HG02884 (cell line): ENCODE data around the gene DLGAP4.

Experiments
- ATAC-seq: cut with Tn5 transposase; IDR thresholded peaks from one replicate; pipeline ENCODE4 v1.9.1; 2021; ENCODE audit warnings: mild to moderate bottlenecking, moderate library complexity; ENCODE audit not compliant: unreplicated experiment

The DLGAP4 gene, protein sequence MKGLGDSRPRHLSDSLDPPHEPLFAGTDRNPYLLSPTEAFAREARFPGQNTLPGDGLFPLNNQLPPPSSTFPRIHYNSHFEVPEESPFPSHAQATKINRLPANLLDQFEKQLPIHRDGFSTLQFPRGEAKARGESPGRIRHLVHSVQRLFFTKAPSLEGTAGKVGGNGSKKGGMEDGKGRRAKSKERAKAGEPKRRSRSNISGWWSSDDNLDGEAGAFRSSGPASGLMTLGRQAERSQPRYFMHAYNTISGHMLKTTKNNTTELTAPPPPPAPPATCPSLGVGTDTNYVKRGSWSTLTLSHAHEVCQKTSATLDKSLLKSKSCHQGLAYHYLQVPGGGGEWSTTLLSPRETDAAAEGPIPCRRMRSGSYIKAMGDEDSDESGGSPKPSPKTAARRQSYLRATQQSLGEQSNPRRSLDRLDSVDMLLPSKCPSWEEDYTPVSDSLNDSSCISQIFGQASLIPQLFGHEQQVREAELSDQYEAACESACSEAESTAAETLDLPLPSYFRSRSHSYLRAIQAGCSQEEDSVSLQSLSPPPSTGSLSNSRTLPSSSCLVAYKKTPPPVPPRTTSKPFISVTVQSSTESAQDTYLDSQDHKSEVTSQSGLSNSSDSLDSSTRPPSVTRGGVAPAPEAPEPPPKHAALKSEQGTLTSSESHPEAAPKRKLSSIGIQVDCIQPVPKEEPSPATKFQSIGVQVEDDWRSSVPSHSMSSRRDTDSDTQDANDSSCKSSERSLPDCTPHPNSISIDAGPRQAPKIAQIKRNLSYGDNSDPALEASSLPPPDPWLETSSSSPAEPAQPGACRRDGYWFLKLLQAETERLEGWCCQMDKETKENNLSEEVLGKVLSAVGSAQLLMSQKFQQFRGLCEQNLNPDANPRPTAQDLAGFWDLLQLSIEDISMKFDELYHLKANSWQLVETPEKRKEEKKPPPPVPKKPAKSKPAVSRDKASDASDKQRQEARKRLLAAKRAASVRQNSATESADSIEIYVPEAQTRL

DNA sequence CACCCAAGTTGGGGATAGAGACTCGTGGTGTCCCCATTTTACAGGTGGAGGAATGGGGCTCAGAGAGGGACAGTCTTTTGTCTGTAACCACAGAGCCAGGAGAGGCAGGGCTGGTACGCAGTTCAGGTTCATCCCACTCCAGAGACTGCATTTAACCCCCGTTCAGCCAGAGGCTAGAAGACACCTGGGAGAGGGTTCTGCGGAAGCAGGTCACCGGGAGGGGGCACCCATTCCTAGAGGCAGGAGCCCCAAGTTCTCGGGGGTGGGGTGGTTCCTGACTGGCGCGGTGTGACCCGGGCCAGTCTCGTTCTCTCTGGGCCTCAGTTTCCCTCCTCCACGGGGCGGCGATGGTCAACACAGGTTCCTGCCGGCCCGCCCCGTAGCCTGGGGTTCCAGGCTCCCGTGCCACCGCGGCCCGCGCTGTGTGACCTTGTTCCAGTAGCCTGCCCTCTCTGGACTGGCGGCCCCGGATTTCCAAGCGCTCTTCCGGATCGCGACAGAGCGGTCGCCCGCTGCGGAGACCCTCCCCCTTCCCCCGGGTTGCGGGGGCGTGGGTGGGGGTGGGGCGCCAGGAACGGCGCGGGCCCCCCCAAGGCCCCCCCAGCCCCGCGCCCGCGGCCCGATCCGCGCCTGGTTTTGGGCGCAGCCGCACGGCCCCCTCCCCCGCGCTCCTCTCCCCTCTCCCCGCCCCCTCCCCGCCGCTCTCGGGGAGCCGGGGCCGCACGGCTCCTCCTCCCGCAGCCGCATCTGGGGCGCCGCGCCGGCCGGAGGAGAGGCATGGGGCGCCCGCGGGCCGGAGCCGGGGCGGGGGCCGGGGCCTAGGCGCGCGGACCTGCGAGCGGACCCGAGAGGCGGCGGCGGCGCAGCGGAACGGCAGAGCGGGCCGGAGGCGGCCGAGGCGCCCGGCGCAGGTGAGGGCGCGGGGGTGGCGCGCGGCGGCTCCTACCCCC, at the start of gene DLGAP4:
Gene DLGAP4, plus strand, starts transcription at position 738 of the 950 bp plus-strand sequence. CDS start 125,379 bp downstream, outside the sequence.
- ATAC-seq, result no peak

DNA sequence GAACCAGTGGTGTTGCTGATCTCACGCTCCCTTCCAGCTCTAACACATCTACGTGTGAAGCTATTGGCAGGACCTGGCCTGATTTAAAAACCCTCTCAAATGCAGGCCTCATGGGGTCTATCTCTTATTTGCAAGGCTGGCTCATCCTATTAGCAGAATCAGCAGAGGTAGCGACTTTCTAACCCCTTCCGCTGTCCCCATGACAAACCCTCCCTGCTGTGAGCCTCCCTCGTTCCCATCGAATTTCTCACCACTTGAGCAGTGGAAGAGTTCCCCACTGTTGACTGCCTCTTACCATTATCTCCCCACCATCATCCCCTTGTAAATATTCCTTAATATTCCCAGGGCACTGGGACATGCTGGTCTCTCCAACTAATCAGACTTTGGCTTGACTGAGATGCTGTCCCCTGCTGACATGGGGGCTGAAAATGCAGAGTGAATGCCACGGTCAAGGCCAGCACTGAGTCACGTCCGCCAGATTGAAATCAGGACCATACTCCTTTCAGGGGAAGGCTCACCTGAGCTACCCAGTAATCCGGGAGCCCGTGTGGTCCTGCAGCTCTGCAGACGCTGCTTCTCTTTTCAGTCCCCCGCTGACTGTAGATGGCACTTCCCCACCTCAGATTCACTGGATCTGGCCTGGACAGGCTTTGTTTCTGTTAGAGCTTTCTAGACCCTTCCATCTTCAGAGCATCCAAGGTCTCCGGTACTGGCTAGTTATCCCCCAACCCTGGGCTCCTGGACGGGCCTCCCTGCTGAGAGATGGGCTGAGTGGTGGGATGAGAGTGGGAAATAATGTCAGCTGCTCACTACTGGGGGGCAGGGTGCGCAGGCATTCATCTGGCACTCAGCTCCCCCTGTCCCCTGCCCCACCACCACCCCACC, 46.7 kb upstream of the DLGAP4 start:
- no peak for ATAC-seq

DNA sequence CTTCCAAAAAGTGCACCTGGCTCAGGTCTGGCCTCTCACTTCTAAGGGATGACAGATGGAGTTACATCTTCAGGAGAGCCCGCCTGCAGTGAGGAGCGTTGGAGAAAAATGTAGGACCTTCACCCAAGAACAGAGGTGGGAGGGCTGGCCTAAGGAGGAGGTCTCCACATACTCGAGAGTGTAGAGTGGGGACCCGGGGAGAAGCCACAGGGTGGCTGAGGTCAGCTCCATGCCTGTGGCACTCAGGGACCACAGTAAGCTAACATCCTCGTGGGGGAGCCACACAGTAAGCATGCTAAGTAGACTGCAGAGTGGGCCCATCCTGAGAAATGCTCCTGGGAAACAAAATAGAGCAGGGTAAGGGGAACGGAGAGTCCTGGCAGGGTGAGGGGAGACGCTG, 45.8 kb upstream of the DLGAP4 start:
- ATAC-seq, result no peak

DNA sequence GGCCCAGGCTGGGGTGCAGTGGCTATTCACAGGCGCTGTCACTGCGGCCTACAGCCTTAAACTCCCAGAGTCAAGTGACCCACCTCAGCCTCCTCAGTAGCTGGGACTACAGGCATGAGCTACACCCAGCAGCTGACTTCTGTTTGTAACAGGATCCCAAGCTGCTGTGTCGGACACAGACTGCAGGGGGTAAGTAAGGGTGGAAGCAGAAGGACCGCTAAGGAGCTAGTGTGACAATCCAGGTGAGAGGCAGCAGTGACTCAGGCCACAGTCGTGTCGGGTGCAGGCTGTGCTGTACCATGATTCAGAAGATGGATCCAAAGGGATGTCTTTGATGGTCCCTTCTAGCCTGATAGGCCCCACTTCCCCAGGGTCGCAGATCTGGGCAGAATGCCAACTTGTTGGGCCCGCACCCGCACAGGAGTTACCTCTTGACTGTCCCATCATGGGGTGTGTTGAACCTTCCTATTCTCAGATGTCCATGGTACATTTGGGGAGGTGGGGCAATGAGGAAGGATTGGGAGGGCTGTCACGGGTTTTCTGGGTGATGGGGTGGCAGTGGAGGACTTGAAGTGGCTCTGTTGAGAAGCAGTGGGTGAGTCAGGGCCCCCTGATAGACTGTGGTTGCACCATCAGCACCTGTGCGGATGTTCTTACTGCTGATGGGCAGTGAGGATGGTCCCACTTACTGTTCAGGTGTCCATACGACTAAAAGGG, 44.6 kb upstream of the DLGAP4 start:
- ATAC-seq, result no peak

DNA sequence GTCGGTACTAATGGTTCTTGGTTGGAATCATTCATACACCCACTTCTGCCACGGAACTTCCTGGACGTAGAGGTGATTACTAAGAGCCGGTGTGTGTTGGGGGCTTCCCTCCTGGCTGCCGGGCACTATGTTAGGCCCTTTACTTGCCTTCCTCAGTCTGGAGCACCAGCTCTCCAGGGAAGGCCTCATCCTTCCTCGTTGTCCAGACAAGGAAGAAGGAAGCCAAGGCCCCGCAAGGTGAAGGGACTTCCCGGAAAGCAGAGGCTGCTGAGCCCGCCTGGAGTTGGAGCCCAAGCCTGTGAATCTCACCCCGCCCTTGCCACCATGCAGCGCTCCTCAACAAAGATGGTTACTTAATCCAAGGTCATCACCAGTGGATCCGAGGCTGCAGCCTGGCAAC, 43.7 kb upstream of the DLGAP4 start:
- no peak for ATAC-seq

DNA sequence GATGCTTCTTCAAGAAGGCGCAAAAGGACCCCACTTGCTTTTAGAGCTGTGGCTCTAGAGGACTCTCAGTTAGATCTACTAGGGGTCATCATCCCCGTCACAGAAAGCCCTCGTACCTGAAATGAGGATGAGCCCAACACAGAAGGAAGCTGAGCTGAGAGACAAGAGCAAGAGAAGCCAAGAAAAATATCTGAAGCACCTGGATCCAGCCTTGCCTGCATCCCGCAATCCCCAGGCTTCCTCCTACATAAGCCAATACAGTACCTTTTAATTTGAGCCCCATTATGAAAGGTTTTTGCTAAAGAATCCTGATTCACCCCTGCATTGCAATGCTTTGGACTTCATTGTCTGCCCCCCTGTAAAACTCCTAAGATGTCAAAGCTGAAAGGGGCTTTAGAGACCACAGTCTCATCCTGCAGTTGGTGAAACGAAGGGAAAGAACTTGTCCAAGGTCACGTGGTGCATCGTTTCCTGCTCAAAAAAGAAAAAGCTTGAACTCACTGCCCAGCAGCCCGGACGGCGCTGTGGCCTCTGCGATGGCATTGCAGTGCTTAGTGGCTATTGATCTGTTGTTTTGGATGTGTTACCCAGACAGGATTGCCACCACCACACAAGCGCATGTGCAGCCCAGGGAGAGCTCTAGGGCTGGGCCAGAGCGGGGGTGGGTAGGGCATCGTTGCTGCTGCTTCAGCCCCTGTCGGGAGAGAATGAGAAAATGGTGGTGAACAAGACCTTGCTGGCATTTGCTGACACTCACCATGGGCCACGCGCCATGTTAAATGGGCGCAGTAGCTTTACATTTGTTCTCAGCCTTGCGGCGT, 41.5 kb upstream of the DLGAP4 start:
- ATAC-seq, result no peak

DNA sequence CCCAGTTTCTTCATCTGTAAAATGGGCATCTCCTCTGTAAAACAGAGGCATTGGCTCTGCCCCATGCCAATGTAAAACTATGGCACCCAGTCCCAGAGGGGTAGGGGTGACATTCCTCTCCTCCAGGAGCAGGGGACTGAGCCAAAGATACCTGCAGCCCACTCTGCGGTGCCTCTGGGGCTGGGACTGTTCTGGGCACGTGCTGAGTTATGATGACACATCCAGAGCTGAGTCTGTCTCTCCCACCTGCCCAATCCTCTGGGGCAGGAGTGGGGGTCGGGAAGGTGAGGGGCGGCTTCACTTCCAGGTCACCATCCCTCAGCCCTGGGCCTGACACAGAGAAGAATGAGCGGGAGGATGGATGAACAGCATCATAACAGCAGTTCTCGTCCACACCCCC, 40.0 kb upstream of the DLGAP4 start:
- ATAC-seq, result no peak

DNA sequence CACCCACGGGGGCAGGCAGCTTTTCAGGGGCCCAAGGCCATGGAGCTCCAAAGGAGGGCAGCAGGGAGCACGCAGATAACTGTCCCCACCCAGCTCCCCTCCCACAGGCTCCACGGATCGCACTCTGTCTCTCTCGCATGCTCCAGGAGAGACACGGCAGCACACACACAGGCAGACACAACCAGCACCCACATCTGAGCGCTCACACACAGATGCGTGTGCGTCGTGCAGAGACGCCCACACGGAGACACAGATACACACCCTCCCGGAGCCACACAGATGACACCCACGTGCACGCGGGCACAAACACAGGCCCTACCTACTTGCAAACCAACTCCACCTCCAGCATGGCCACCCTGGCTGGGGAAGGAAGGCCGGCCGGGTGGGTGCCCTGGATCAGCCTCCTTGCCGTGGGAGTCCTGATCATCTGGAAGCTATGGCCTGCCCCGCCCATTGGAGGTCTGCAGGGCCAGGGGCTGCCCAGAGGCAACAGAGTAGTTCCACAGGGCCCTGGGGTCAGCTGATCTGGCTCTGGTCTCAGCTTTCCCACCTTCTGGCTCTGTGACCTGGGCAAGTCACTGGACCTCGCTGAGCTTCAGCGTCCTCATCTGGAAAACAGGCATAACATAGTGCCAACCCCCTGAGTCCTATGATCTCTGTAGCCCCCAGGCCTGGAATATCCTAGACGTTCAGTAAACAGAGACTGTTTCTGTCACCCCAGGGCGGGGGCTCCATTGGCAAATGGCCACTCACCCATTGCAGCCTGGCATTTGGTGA, 38.3 kb upstream of the DLGAP4 start:
- ATAC-seq, result no peak

DNA sequence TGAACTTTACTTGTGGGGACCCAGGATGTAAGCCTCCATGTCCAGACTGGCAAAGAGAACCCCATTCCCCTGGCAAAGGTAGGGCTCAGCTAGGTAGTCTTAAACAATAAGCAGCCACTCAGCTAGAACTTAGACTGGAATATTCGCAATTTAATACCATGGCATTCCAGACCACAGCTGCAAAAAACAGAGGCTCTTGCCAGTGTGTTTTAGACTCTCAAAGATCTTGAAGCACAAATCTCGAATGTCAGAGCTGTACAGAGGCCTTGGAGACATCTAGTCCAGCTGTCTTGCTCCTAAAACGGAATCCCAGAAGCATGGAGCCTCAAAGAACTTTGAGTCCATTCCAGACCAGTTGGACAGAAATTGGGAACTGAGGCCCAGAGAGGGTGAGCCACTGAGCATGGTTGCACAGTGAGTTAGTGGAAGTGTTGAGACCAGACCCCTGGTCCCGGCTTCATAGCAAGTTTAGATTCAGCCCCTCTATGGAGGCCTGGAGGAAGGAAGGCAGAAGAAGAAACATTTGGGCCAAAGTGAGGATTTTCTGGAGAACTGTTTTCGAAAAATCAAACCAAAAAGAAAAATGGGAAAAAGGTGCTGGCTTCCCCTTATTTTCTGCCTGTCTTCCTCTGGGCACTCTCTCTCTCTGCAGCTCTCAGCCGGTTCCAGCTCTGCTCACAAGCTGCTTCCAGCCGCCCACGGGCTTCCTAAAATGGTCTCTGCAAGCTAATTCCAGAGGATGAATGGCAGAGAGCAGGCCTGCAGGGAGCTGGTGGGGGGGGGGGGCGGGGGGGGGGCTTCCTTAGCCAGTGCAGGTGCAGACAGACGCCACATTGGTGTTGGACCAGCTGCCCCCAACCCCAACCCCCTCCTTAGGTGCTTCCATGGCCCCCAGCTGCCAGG, 37.4 kb upstream of the DLGAP4 start:
- ATAC-seq, result no peak

DNA sequence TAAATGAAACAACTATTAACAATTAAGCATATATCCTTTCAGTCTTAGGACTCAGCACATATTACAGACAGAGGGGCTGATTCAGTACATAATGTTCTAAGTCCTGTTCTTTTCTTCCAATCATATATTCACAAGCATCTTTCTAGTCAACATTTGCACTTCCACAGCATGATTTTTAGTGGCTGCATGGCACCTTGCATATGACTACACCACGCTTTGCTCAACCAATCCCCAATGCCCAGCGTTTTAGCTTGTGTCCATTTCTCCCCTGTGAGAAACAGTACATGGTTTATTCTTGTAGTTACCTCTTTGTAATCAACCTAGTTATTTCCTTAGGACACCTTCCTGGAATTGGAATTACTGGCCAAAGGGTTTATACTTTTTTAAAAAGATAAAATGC, 36.6 kb upstream of the DLGAP4 start:
- no peak for ATAC-seq

DNA sequence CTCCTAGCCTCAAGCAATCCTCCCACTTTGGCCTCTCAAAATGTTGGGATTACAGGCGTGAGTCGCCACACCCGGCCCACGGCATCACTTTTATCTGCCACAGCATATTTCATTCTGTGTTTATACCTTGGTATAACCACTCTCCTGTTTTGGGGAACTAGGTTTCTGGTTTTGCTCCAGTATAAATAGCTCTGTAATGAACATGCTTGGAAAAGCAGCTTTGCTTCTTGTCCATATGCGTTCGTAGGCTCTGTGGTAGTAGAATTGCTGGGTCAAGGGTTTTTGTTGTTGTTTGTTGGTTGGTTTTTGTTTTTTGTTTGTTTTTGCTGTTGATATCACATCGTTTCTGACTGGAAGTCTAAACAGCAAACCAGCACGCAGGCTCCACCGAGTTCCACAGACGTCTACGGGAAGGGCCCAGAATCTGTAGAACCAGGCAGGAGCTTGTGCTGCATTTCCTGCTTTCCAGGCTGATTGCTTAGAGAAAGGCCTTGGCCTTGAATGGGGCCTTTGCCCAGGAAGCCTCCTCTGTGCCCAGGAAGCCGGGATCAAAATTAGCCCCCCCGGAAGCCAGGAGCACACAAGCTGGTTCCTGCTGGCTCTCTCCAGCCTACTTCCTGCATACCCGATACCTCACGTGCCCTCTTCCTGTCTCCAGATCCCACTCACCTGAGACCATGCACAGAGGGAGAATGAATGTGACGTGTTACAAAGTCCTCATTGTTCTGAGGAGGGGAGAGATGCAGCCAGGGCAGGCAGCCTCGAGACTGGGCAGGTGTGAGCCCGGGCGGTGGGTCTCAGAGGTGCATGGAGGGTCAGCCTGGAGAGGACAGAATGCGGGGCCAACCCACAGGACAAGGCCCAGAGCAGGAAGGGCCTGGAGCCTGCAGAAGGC, 35.1 kb upstream of the DLGAP4 start:
- ATAC-seq, result no peak

DNA sequence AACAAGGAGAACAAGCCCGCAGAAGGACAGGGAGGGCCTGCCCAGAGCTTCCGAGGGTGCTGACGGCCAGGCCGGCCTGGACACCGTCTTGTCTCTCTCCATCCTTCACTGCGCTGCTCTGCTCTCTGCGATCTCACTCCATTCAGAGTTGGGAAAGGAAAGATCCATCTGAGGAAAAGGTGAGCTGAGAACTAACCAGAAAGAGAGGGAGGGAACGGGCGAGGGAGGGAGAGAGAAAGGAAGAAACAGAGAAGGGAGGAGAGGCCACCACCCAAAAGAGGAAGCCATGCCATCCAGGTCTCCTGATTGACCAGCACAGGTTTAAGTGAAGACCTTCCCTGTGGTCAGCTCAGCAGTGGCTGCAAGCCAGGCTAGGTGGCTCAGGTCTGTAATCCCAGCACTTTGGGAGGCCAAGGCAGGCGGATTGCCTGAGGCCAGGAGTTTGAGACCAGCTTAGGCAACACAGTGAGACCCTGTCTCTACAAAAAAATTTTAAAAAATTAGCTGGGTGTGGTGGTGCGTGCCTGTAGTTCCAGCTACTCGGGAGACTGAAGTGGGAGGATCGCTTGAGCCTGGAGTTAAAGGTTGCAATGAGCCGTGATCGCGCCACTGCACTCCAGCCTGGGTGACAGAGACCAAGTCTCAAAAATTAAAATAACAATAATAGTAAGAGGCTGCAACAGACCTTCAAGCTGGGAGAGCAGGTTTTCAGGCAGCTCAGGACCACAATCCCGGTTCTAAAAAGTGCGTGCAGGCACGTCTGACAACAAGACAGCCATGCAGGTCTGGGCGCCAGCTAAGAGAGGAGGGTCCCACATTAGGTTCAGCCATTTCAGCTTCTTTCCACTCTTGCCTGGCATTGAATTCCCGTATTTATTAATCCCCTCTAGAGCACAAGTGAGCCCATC, 34.2 kb upstream of the DLGAP4 start:
- no peak for ATAC-seq

DNA sequence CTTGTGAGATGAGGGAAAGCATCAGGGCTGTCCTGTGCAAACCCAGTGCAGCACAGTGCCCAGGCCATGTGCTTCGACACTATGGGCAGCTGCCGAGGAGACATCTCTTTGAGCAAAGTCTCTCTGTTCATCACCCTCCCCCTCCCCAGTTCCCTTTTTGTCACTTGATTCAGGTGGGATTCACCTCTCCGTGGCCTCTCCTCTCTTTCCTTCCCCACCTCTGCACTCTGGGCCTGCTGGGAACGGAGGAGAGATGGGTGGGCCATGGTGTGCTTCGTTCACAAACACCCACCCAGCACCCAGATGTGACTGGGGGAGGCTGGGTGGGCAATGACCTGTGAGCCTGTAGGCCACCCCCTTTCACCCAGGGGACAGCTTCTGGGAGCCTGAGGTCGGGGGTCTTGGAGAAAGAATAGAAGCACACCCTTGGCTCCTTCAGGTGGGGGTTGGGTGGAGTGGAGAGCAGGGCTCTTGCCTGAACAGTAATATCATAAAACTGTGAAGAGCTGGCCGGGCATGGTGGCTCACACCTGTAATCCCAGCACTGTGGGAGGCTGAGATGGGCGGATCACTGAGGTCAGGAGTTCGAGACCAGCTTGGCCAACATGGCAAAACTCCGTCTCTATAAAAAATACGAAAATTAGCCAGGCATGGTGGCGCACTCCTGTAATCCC, 33.5 kb upstream of the DLGAP4 start:
- no peak for ATAC-seq
